HG03108 (cell line): ENCODE results near the gene FBLN2.

Experiments
- ATAC-seq: cut with Tn5 transposase; IDR thresholded peaks from one replicate; pipeline ENCODE4 v1.9.1; 2021; ENCODE audit warnings: moderate library complexity; ENCODE audit not compliant: unreplicated experiment

FBLN2 gene

GRCh38 chr3:13682331-13683013 is 133.5 kb downstream of the FBLN2 start:
- no peak for ATAC-seq

- ATAC-seq = no peak
Measured at GRCh38 chr3:13683288-13683687, 134.4 kb downstream of the FBLN2 start.

- ATAC-seq = no peak
Measured at GRCh38 chr3:13683772-13684171, 134.8 kb downstream of the FBLN2 start.

- ATAC-seq = no peak
Measured at GRCh38 chr3:13684350-13684749, 135.4 kb downstream of the FBLN2 start.

GRCh38 chr3:13684854-13685253 is 135.9 kb downstream of the FBLN2 start:
- ATAC-seq = no peak

GRCh38 chr3:13685721-13686120 is 136.8 kb downstream of the FBLN2 start:
- no peak for ATAC-seq

- ATAC-seq = no peak
Measured at GRCh38 chr3:13686367-13687160, 137.6 kb downstream of the FBLN2 start.

GRCh38 chr3:13687517-13687943 is 138.6 kb downstream of the FBLN2 start:
- ATAC-seq = no peak
